D721Med (cell line): ENCODE results near the gene CEMIP.

Experiments
- DNase-seq: peaks from one replicate; pipeline ENCODE4 v3.0.0; 2011; ENCODE audit warnings: low spot score; ENCODE audit not compliant: insufficient read length
- FAIRE-seq: peaks from 2 replicates; lab custom pipeline; 2011; peaks lifted over from hg19 to GRCh38; lab: Jason Lieb, UNC
- TF ChIP-seq, protein P1 (sequence below): IDR thresholded peaks from 2 replicates; pipeline ENCODE4 v1.5.1; 2012; ENCODE audit warnings: mild to moderate bottlenecking, control low read depth; ENCODE audit not compliant: insufficient read depth; ENCODE audit errors: missing control alignments

CEMIP gene

GRCh38 chr15:80891006-80891405 is 111.8 kb downstream of the CEMIP start:
- no peak for FAIRE-seq
- DNase-seq = no peak
- TF ChIP-seq, protein P1, sequence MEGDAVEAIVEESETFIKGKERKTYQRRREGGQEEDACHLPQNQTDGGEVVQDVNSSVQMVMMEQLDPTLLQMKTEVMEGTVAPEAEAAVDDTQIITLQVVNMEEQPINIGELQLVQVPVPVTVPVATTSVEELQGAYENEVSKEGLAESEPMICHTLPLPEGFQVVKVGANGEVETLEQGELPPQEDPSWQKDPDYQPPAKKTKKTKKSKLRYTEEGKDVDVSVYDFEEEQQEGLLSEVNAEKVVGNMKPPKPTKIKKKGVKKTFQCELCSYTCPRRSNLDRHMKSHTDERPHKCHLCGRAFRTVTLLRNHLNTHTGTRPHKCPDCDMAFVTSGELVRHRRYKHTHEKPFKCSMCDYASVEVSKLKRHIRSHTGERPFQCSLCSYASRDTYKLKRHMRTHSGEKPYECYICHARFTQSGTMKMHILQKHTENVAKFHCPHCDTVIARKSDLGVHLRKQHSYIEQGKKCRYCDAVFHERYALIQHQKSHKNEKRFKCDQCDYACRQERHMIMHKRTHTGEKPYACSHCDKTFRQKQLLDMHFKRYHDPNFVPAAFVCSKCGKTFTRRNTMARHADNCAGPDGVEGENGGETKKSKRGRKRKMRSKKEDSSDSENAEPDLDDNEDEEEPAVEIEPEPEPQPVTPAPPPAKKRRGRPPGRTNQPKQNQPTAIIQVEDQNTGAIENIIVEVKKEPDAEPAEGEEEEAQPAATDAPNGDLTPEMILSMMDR = no peak

DNA sequence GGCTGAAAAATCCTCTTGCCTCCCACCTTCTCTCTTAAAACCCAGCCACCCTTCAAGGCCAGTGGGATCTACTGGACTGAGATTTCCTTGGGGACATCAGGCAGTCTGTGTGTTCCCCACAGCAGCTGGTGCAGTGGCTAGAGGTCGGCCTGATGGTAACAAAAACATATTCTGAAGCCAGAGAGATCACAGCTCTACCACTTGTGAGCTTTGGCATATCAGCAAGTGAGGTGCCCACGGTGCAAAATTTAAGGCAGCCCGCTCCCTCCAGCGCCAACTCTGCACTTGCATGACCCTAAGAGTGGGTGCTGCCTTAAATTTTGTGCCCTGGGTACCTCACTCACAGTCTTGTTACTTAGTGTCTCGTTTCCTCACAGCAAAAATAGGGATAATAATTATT is 113.2 kb downstream of the CEMIP start:
- FAIRE-seq (no peak), DNase-seq (no peak)
- TF ChIP-seq, protein P1 = no peak

GRCh38 chr15:80893777-80894176 is 114.6 kb downstream of the CEMIP start:
- DNase-seq (no peak), FAIRE-seq (no peak)
- TF ChIP-seq, protein P1 = no peak

DNA sequence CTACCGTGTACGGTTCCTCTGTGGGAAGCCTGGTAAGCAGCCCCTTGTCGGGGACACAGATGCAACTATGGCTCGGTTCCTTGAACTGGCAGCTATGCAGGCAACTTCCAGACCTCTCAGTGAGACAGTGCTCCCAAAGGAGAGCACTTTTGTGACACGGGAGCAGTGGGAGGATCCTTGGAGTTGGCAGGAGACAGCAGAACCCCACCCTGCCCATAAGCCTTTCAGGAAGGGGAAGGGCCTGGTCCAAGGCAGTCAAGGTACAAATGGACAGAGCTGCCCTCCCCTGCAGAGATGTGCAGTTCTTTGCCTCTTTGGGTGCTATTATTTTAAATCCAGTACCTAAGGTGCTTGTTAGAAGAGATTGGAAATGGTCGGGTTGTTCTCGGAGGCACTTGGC is 115.9 kb downstream of the CEMIP start:
- TF ChIP-seq, protein P1 = no peak
- no peak for FAIRE-seq
- DNase-seq = no peak

DNA sequence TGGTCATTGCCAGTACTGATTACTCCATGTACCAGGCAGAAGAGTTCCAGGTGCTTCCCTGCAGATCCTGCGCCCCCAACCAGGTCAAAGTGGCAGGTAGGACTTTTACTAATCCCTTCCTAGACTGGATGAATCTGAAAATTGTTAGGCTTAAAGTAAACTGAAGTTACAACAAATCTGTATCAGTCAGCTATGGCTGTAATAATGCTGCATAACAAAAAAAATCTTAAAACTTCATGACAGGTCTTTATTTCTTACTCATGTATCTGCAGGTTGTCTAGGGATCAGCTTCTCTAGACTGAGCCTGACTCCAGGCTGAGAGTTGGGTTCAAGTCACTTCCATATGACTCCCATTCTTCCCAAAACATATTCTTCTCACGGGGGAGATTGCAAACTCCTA is 116.8 kb downstream of the CEMIP start:
- TF ChIP-seq, protein P1 = no peak
- FAIRE-seq (no peak), DNase-seq (no peak)

DNA sequence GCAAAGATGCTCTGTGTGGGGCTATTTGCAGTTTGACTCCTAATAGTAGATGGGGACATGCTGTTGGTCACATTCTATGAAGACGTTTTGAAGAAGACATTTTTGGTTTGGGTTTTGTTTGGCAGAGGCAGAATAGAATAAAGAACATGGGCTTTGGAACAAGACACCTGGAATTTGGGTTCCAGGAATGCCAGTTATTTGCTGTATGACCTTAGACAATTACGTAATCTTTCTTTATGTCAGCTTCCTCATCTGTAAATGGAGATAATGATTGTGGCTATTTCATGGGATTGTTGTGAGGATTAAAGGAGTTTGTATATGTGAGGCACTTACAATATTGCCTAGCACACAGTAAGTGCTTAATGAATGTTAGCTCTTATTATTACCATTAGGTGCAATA is 118.9 kb downstream of the CEMIP start:
- FAIRE-seq = no peak
- TF ChIP-seq, protein P1 = no peak
- DNase-seq = no peak

DNA sequence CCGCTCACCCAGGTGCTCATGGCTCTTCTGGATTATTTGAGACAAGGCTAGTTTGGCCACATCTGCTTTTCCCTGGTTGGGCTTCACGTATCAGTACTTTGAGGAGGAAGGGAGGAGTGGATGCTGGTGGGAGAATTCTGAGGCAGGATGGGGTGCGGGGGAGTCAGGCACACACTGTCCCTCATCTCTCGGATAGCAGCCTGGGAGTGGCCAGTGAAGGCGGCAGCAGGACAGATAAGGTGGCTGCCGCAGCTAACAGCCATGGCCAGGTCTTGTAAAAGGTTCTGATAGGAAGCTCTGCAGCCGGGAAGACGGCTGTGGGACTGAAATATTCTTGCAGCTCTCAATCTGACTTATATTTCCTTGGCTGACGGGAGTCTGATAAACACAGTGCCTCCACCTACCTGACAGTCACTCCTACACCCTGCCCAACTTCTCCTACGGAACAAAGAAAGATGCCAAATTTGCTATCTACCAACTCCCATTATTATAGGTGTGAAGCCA is 123.2 kb downstream of the CEMIP start:
- DNase-seq (no peak), FAIRE-seq (no peak)
- TF ChIP-seq, protein P1 = no peak
